ENCODE data around the gene DUSP19. TPM values are rescaled to one million over a fixed set of nuclear protein-coding genes. Genes with fewer than 3 reads are reported as not detected.

Gene DUSP19
- total and polyA plus RNA-seq, 2 of the 13 experiments (the other 11 are each of a cell fraction or from before 2014, with no cell fraction given), result 1.3 to 1.9 TPM

DNA sequence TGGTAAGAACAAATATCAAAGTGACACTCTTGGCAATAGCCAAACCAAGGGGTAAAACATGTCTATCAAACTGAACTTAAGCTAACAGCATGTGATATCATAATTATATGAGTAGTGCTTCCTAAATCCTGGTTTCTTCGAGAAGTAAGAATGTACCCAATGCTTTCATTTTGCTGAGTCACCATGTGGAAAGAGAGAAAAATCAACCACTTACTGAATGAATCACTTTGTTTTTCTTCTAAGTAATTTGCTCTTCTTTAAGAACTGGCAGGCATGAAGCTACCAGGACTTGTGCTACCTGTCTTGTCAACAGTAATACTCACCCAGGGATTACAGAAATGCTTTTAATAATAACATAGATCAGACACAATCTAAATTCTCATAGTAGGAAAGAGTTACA, 19.0 kb upstream of the DUSP19 start (continued):
- TF ChIP-seq TCF12 (IDR thresholded peaks at IDR 0.05) (no peak), TCF12 (CRISPR knock-in tag; IDR thresholded peaks at IDR 0.05) (no peak), PAXIP1 (CRISPR knock-in tag; conservative IDR thresholded peaks at IDR 0.05) (no peak), HDAC2 (CRISPR knock-in tag; IDR thresholded peaks at IDR 0.05) (no peak), SMC3 (IDR thresholded peaks at IDR 0.05; ENCODE audit: low read length) (no peak)
- TF ChIP-seq, protein P1, sequence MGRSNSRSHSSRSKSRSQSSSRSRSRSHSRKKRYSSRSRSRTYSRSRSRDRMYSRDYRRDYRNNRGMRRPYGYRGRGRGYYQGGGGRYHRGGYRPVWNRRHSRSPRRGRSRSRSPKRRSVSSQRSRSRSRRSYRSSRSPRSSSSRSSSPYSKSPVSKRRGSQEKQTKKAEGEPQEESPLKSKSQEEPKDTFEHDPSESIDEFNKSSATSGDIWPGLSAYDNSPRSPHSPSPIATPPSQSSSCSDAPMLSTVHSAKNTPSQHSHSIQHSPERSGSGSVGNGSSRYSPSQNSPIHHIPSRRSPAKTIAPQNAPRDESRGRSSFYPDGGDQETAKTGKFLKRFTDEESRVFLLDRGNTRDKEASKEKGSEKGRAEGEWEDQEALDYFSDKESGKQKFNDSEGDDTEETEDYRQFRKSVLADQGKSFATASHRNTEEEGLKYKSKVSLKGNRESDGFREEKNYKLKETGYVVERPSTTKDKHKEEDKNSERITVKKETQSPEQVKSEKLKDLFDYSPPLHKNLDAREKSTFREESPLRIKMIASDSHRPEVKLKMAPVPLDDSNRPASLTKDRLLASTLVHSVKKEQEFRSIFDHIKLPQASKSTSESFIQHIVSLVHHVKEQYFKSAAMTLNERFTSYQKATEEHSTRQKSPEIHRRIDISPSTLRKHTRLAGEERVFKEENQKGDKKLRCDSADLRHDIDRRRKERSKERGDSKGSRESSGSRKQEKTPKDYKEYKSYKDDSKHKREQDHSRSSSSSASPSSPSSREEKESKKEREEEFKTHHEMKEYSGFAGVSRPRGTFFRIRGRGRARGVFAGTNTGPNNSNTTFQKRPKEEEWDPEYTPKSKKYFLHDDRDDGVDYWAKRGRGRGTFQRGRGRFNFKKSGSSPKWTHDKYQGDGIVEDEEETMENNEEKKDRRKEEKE (IDR thresholded peaks at IDR 0.05), result no peak

DNA sequence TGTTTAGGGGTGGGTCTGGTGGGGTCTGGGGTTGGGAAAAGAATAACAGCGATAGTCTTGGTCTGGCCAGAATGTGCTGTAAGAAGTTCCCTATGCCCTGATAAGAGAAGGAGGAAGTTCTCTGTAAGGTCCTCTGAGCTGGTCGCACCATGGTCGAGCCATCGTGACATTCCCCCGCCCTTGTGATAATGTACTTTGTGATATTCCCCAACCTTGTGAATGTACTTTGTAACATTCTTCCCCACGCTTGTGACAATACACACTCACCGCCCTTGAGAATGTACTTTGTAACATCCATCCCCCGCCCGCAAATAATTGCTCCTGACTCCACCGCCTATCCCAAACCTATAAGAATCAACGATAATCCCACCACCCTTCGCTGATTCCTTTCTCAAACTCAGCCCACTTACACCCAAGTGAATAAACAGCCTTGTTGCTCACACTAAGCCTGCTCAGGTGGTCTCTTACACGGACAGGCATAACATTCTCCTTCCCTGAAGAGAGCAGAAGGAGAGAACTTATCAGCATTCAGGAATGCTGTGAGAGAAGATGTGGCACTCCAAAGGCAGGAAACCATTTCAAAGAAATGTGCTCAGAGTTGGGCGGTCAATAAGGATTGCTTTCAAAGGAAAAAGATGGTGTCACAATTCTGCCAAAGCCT, 17.8 kb upstream of the DUSP19 start:
- 5% methylated on average over 14 of the region's 14 CpGs for WGBS (ENCODE audit: low lambda C conversion rate)
- no TSS peak for BruUV-seq (replicated peaks)
- no peaks in the 10 kb centered on the region for H3K36me3 ChIP-seq (replicated peaks in 1 of 2; ENCODE audit: control insufficient read depth in 1 of 2, insufficient read depth in 2 of 2, low read length in 2 of 2)
- peak overlapping the region; percentile 67 for H3K27ac ChIP-seq (ENCODE audit: extremely low read length, insufficient read depth, low read length)
- FAIRE-seq (peak; percentile 46), ATAC-seq (peak; percentile 69), DNase-seq (ENCODE audit: low spot score) (peak; percentile 58)
- peak overlapping the region; percentile 29 to 35 (median 35); a peak in 4 of 6 replicates for H3K4me3 ChIP-seq (replicated peaks in 1 of 3; ENCODE audit: insufficient read depth in 1 of 3, low read depth in 2 of 3, low read length in 3 of 3)
- H3K9ac ChIP-seq (ENCODE audit: insufficient read depth, low read depth, low read length), result no peak overlapping the region; the same call in 1 of the 2 replicates
- no peaks in the 10 kb centered on the region for H3K9me3 ChIP-seq (ENCODE audit: low read length)
- peak overlapping the region; percentile 67 for H2AFZ ChIP-seq (ENCODE audit: low read length)
- intact Hi-C loops (cut with micrococcal nuclease; ENCODE audit: unreplicated experiment), result no loop called here
- in situ Hi-C loops (cut with HindIII; ENCODE audit: extremely low pct_ligation_motif_present, low pct_unique_long_range_greater_than_20kb), result no loop called here
- H3K4me1 ChIP-seq (ENCODE audit: insufficient read depth, low read length), result peaks cover 51% of the 10 kb centered on the region
- no peaks in the 10 kb centered on the region for H4K20me1 ChIP-seq (ENCODE audit: insufficient read depth, low read length)
- no peaks in the 10 kb centered on the region for H3K27me3 ChIP-seq (ENCODE audit: control insufficient read depth in 1 of 2, insufficient read depth in 2 of 2, low read length in 2 of 2)
- CTCF ChIA-PET (ENCODE audit: low intra/inter-chr PET ratio, low total read pairs), result no interaction called here
- H3K4me2 ChIP-seq (ENCODE audit: low read depth, low read length), result peak overlapping the region; percentile 74
- no peaks in the 10 kb centered on the region for H3K79me2 ChIP-seq (ENCODE audit: insufficient read depth, low read length)
- POLR2A ChIA-PET, result no interaction called here
- no peak for TF ChIP-seq CREM (IDR thresholded peaks at IDR 0.05)
- TF ChIP-seq CREM (CRISPR knock-in tag; IDR thresholded peaks at IDR 0.05), result no peak
- no peak for TF ChIP-seq ZNF776 (CRISPR knock-in tag; IDR thresholded peaks at IDR 0.05)
- no peak for TF ChIP-seq RXRB (CRISPR knock-in tag; IDR thresholded peaks at IDR 0.05; ENCODE audit: borderline replicate concordance)
- TF ChIP-seq ZNF788 (CRISPR knock-in tag; IDR thresholded peaks at IDR 0.05; ENCODE audit: borderline replicate concordance), result no peak
- peak; percentile 8; the same call in 1 of the 2 replicates for TF ChIP-seq ARID3A (IDR thresholded peaks at IDR 0.05; ENCODE audit: low read depth, low read length)
- no peak for TF ChIP-seq SRF (IDR thresholded peaks at IDR 0.05; ENCODE audit: low read depth, low read length)
- TF ChIP-seq ZNF780A (CRISPR knock-in tag; IDR thresholded peaks at IDR 0.05), result no peak
- TF ChIP-seq MLLT10 (CRISPR knock-in tag; IDR thresholded peaks at IDR 0.05), result no peak
- TF ChIP-seq DMAP1 (CRISPR knock-in tag; IDR thresholded peaks at IDR 0.05), result no peak
